GM19324 (cell line): Measurements from ENCODE around the gene VPS33B.

ENCODE experiments used
- ATAC-seq: cut with Tn5 transposase; IDR thresholded peaks from one replicate; pipeline ENCODE4 v1.9.1; 2021; ENCODE audit warnings: mild to moderate bottlenecking, moderate library complexity; ENCODE audit not compliant: unreplicated experiment, low FRiP score

The VPS33B gene

DNA sequence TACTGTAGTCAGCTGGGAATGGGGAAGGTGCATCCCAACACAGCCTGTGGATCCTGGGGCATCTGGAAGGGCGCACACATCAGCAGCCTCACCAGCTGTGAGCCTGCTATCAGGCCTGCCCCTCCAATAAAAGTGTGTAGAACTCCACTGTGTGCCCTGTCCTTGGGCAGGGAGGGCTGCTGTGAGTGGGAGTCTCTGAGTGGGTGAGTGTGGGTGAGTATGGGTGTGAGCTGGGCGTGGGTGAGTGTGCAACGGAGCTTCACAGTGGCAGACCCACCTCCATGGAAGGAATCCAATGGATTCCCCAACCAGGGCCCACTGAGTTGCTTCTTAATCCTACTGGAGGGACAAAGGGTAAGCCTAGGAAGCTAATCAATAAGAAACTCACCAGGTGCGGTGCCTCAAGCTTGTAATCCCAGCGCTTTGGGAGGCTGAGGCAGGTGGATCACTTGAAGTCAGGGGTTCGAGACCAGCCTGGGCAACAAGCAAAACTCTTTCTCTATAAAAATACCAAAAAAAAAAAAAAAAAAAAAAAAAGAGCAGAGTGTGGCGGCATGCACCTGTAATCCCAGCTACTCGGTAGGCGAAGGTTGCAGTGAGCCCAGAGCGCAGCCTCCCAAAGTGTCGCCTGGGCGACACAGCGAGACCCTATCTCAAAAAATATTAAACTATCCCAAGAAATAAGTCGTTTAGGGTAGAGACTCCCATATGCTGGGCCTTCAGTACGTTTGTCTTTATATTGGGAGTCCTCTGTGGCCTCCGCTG is 68.3 kb downstream of the VPS33B start:
- ATAC-seq = no peak

GRCh38 chr15:90952901-90953677 is 69.3 kb downstream of the VPS33B start:
- no peak for ATAC-seq

GRCh38 chr15:90950676-90951075 is 71.7 kb downstream of the VPS33B start:
- no peak for ATAC-seq

GRCh38 chr15:90949979-90950675 is 72.3 kb downstream of the VPS33B start:
- no peak for ATAC-seq
